Lower lobe of right lung (tissue), 2 donors: ENCODE measurements around the gene C1QTNF1. TPM values are rescaled to one million over a fixed set of nuclear protein-coding genes. Genes with fewer than 3 reads are reported as not detected.

ENCODE experiments used
- ATAC-seq, 2 donors: fragments of 200-7000 bp; cut with Tn5 transposase; one replicate each; pipeline ENCODE4 v1.9.1; 2020 to 2022; ENCODE audit warnings: mild to moderate bottlenecking in 2 of 2, moderate library complexity in 2 of 2
- DNase-seq: peaks from one replicate; pipeline ENCODE4 v3.0.0-alpha.2; 2020
- H3K27ac ChIP-seq: fragments of 200-600 bp; one replicate; pipeline ENCODE4 v1.8.0; 2022
- H3K27me3 ChIP-seq: fragments of 200-600 bp; one replicate; pipeline ENCODE4 v1.8.0; 2022; ENCODE audit warnings: low read depth
- H3K36me3 ChIP-seq: fragments of 200-600 bp; one replicate; pipeline ENCODE4 v1.8.0; 2022; ENCODE audit warnings: mild to moderate bottlenecking
- H3K4me1 ChIP-seq: fragments of 200-600 bp; one replicate; pipeline ENCODE4 v1.8.0; 2022
- H3K4me3 ChIP-seq: fragments of 200-600 bp; one replicate; pipeline ENCODE4 v1.8.0; 2022; ENCODE audit warnings: mild to moderate bottlenecking
- H3K9me3 ChIP-seq: fragments of 200-600 bp; one replicate; pipeline ENCODE4 v1.8.0; 2022
- intact Hi-C: fragments of 100-400 bp; cut with DNase I; formaldehyde crosslinking; loops from one replicate; pipeline ENCODE4 v1.11.0; 2022
- total RNA-seq: library from RNA; stranded (reverse); fragmentation: NEBNext Ultra II Directional; extraction: Animal tissue kit (Norgen Biotek cat#: 25700); gene quantifications from one replicate; pipeline ENCODE4 v1.2.1, GENCODE V29; 2021
- TF ChIP-seq, protein P1 (sequence below): fragments of 200-600 bp; IDR thresholded peaks from one replicate; pipeline ENCODE4 v1.8.0; 2022; ENCODE audit warnings: antibody characterized with exemption, mild to moderate bottlenecking
- donor health status: DM: no; HTN: yes; CAD: no; lungs with severe emphysema.

Gene C1QTNF1
- total RNA-seq, 1 donor from 2014 or later = 24.9 TPM

DNA sequence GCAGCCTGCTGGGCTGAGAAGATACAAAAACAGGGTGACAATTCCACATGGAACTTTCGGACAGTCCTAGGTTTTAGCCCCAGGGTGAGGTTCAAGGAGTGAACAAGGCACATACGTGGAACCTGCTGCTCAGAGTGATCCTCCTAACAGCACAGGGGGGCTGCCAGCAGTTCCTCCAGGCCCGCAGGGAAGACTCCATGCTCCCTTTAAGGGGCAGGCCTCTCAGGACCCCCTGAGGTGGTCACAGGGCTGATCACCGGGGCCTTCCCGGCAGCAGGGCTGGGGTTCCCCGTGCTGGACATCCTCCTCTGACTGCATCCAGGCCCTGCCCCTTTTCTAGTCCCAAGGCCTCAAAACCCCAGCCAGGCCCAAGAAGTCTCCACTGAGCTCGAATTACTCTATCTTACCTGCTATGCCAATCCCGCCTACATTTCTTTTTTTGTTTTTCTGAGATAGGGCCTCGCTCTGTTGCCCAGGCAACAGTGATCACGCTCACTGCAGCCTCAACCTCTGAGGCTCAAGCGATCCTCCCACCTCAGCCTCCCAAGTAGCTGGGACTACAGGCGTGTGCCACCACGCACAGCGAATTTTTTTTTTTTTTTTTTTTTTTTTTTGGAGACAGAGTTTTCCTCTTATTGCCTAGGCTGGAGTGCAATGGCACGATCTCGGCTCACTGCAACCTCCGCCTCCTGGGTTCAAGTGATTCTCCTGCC, 24.8 kb upstream of the C1QTNF1 start:
- Histone ChIP-seq H3K36me3 (peaks cover 63% of the 10 kb centered on the region), H3K9me3 (no peaks in the 10 kb centered on the region), H3K4me1 (peaks cover 13% of the 10 kb centered on the region), H3K27ac (no peak overlapping the region), H3K4me3 (no peak overlapping the region), H3K27me3 (no peaks in the 10 kb centered on the region)
- TF ChIP-seq, protein P1, sequence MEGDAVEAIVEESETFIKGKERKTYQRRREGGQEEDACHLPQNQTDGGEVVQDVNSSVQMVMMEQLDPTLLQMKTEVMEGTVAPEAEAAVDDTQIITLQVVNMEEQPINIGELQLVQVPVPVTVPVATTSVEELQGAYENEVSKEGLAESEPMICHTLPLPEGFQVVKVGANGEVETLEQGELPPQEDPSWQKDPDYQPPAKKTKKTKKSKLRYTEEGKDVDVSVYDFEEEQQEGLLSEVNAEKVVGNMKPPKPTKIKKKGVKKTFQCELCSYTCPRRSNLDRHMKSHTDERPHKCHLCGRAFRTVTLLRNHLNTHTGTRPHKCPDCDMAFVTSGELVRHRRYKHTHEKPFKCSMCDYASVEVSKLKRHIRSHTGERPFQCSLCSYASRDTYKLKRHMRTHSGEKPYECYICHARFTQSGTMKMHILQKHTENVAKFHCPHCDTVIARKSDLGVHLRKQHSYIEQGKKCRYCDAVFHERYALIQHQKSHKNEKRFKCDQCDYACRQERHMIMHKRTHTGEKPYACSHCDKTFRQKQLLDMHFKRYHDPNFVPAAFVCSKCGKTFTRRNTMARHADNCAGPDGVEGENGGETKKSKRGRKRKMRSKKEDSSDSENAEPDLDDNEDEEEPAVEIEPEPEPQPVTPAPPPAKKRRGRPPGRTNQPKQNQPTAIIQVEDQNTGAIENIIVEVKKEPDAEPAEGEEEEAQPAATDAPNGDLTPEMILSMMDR = no peak
- intact Hi-C loops = no loop called here
- ATAC-seq (no peak), DNase-seq (no peak)

DNA sequence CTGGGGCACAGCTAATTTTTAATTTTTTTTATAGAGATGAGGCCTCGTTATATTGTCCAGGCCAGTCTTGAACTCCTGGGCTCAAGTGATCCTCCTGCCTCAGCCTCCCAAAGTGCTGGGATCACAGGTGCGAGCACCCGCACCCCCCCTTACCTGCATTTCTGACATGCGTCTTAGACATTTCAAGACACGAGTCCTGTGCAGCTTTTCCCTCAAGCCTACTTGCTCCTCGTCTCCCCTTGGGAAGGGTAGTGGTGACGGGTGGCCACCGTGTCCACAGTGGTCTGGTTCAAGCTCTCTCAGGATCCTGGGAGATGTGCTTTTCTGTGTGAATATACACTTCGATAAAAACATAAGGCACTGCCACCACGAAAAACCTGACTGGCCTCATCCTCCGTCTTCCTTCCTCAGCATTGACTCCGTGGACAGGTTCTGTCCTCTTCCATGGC, 24.0 kb upstream of the C1QTNF1 start:
- Histone ChIP-seq H3K27ac (no peak overlapping the region), H3K36me3 (peaks cover 55% of the 10 kb centered on the region), H3K27me3 (no peaks in the 10 kb centered on the region), H3K4me3 (no peak overlapping the region), H3K4me1 (peaks cover 13% of the 10 kb centered on the region), H3K9me3 (no peaks in the 10 kb centered on the region)
- DNase-seq (no peak), ATAC-seq (no peak)
- intact Hi-C loops = no loop called here
- TF ChIP-seq, protein P1 = no peak

DNA sequence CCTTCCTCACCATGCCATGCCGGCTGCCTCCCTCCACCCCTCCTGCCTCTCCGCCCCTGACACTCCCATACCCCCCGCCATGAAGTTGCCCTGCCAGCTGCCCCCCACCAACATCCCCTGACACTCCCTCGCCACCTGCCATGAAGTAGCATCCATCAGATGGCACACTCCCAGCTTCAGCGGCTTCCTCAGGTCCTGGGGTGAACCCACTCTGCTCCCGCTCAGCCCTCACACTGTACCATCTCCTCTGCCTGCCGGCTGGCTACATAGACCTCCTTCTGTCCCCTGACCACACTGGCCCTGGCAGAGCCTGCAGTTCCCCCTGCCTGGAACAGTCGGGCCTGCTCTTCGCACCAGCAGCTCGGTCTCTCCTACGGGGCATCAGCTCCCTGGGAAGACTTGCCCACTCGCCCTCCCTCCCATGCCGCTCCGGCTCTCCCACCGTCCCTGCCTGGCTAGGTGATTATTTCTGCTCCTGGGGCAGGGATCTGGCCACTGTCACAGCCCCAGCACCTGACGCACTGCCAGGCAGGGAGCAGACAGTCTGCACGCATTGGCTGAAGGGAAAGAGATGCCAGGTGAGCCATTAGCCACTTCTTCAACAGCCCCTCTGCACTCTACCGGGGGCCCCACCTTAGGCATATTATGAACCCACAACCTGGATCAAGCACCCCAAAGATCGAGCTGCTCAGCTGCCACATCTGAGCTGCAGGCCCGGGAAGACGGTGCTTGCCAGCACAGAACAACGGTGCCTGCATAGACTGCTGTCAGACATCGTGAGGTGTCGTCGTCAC, 23.4 kb upstream of the C1QTNF1 start:
- Histone ChIP-seq H3K27me3 (no peaks in the 10 kb centered on the region), H3K27ac (no peak overlapping the region), H3K4me1 (peaks cover 17% of the 10 kb centered on the region), H3K4me3 (no peak overlapping the region), H3K9me3 (no peaks in the 10 kb centered on the region), H3K36me3 (peaks cover 51% of the 10 kb centered on the region)
- intact Hi-C loops = no loop called here
- TF ChIP-seq, protein P1 = no peak
- no peak for DNase-seq
- no peak for ATAC-seq

- peaks cover 43% of the 10 kb centered on the region for H3K36me3 ChIP-seq
These were observed 22.6 kb upstream of the C1QTNF1 start for GRCh38 chr17:79001190-79002020.

DNA sequence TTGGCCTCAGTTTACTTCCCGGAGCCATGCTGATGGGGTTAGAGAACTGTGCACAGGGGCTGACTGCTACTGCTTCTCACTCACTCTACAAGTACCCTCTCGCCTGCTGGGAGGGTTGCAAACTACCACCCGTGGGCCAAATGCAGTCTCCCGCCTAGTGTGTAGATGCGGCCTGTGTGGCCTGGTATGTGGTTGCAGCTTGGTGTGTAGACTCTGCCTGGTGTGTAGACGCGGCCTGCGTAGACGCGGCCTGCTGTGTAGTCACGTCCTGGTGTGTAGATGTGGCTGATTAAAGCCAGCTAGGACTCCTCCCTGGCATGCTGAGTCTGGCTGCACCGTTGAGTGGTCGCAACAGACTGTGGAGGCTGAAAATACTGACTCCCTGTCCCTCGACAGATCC, 21.7 kb upstream of the C1QTNF1 start:
- Histone ChIP-seq H3K36me3 (peaks cover 34% of the 10 kb centered on the region), H3K4me3 (no peak overlapping the region), H3K27ac (no peak overlapping the region), H3K4me1 (peaks cover 23% of the 10 kb centered on the region), H3K27me3 (no peaks in the 10 kb centered on the region), H3K9me3 (no peaks in the 10 kb centered on the region)
- intact Hi-C loops = no loop called here
- ATAC-seq (no peak), DNase-seq (no peak)
- TF ChIP-seq, protein P1 = no peak

More at GRCh38 chr17:79001190-79002020, 22.6 kb upstream of the C1QTNF1 start:
- TF ChIP-seq, protein P1 = no peak
- H3K4me3 ChIP-seq = no peak overlapping the region
- DNase-seq (no peak), ATAC-seq (no peak)
- no peaks in the 10 kb centered on the region for H3K27me3 ChIP-seq
- intact Hi-C loops = no loop called here
- H3K9me3 ChIP-seq = no peaks in the 10 kb centered on the region
- H3K4me1 ChIP-seq = peaks cover 18% of the 10 kb centered on the region
- H3K27ac ChIP-seq = no peak overlapping the region
